Measurements from ENCODE around the gene ZNF211. TPM values are rescaled to one million over a fixed set of nuclear protein-coding genes. Genes with fewer than 3 reads are reported as not detected.

The ZNF211 gene
- total RNA-seq, 1 experiment from 2014 or later: 17.6 TPM

GRCh38 chr19:57606931-57607330 lies 26.0 kb upstream of the ZNF211 start:
- ChIA-PET CTCF (no interaction called here), POLR2A (interaction anchor here (0.6 kb wide), 1 partner anchor 144 kb away, joined by 3 read pairs; no protein-coding TSS in a partner anchor)
- TF ChIP-seq MXD4 (CRISPR knock-in tag; IDR thresholded peaks at IDR 0.05; ENCODE audit: borderline replicate concordance) (no peak), ZNF121 (CRISPR knock-in tag; IDR thresholded peaks at IDR 0.05) (no peak), IRF2 (CRISPR knock-in tag; IDR thresholded peaks at IDR 0.05; ENCODE audit: borderline replicate concordance, low read depth) (no peak), E2F1 (CRISPR knock-in tag; IDR thresholded peaks at IDR 0.05) (no peak), RELA (CRISPR knock-in tag; IDR thresholded peaks at IDR 0.05; ENCODE audit: borderline replicate concordance) (no peak), EMX1 (CRISPR knock-in tag; IDR thresholded peaks at IDR 0.05) (no peak), ZBTB43 (CRISPR knock-in tag; IDR thresholded peaks at IDR 0.05) (no peak), CTCF (IDR thresholded peaks at IDR 0.05) (no peak), ZSCAN18 (CRISPR knock-in tag; IDR thresholded peaks at IDR 0.05) (no peak), ZNF317 (CRISPR knock-in tag; IDR thresholded peaks at IDR 0.05; ENCODE audit: borderline replicate concordance, low read depth) (no peak)
- TF ChIP-seq, protein P1, sequence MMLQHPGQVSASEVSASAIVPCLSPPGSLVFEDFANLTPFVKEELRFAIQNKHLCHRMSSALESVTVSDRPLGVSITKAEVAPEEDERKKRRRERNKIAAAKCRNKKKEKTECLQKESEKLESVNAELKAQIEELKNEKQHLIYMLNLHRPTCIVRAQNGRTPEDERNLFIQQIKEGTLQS (CRISPR knock-in tag; conservative IDR thresholded peaks at IDR 0.05): no peak
- DNase-seq (ENCODE audit: low spot score) (no peak), ATAC-seq (no peak)
- Mint-ChIP-seq H3K36me3 (peaks cover 38% of the 10 kb centered on the region), H3K9me3 (peaks cover 13% of the 10 kb centered on the region), H3K4me3 (no peak overlapping the region), H3K4me1 (no peaks in the 10 kb centered on the region), H3K27ac (no peak overlapping the region), H3K27me3 (ENCODE audit: low read depth) (no peaks in the 10 kb centered on the region; the same call in 1 of the 2 replicates)

- DNase-seq (ENCODE audit: low spot score) (no peak), ATAC-seq (no peak)
- Mint-ChIP-seq H3K27me3 (ENCODE audit: low read depth) (peaks cover 8% of the 10 kb centered on the region), H3K27ac (no peak overlapping the region), H3K4me3 (no peak overlapping the region), H3K36me3 (peaks cover 33% of the 10 kb centered on the region), H3K4me1 (peaks cover 14% of the 10 kb centered on the region), H3K9me3 (peaks cover 28% of the 10 kb centered on the region)
- ChIA-PET POLR2A (no interaction called here), CTCF (no interaction called here)
- TF ChIP-seq, protein P2, sequence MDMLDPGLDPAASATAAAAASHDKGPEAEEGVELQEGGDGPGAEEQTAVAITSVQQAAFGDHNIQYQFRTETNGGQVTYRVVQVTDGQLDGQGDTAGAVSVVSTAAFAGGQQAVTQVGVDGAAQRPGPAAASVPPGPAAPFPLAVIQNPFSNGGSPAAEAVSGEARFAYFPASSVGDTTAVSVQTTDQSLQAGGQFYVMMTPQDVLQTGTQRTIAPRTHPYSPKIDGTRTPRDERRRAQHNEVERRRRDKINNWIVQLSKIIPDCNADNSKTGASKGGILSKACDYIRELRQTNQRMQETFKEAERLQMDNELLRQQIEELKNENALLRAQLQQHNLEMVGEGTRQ (CRISPR knock-in tag; IDR thresholded peaks at IDR 0.05): no peak
- TF ChIP-seq JAZF1 (CRISPR knock-in tag; IDR thresholded peaks at IDR 0.05) (no peak), GRHL2 (CRISPR knock-in tag; IDR thresholded peaks at IDR 0.05; ENCODE audit: insufficient replicate concordance, severe bottlenecking) (no peak), HMGXB4 (CRISPR knock-in tag; IDR thresholded peaks at IDR 0.05) (no peak), ZNF416 (CRISPR knock-in tag; IDR thresholded peaks at IDR 0.05) (no peak), RORB (CRISPR knock-in tag; IDR thresholded peaks at IDR 0.05) (no peak), ERG (CRISPR knock-in tag; IDR thresholded peaks at IDR 0.05) (no peak), ATF2 (CRISPR knock-in tag; IDR thresholded peaks at IDR 0.05; ENCODE audit: borderline replicate concordance, low read depth) (no peak), GTF2I (CRISPR knock-in tag; conservative IDR thresholded peaks at IDR 0.05) (no peak), SP1 (CRISPR knock-in tag; conservative IDR thresholded peaks at IDR 0.05) (no peak)
- TF ChIP-seq, protein P3, sequence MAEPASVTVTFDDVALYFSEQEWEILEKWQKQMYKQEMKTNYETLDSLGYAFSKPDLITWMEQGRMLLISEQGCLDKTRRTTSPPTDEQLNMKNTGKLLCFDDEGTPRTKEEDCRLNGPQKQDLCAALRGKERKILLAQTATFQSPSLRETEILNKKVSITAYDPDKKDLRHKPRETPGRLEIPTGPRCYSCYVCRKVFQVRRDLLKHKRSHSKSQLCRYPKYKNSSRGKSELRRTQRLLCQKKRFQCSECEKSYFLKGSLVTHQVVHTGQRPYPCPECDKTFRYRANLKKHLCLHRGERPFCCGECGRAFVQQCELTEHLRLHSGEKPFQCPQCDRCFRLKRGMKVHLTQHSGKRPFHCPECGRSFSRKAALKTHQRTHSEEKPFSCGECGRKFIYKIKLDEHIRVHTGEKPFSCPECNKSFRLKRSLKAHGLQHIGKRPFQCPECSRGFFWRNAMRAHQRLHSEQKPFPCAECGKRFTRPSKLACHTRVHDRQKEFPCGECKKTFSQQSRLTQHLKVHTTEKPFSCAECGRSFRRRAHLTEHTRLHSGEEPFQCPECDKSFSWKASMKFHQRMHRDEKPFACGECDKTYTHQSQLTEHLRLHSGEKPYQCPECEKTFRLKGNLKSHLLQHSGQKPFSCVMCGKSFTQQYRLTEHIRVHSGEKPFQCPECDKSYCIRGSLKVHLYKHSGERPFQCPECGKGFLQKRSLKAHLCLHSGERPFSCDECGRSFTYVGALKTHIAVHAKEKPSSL (CRISPR knock-in tag; conservative IDR thresholded peaks at IDR 0.05): no peak
These were observed 21.9 kb upstream of the ZNF211 start for GRCh38 chr19:57611113-57611512.

Measured in WTC11 (cell line).